ENCODE measurements around the gene PRAF2.

The PRAF2 gene

GRCh38 chrX:49066278-49066677, 7.5 kb downstream of the PRAF2 start:
- no peak for TF ChIP-seq CTCF (IDR thresholded peaks at IDR 0.05; ENCODE audit: low read depth, low read length)
- H3K4me3 ChIP-seq (ENCODE audit: low read depth, low read length), result no peak overlapping the region

DNA sequence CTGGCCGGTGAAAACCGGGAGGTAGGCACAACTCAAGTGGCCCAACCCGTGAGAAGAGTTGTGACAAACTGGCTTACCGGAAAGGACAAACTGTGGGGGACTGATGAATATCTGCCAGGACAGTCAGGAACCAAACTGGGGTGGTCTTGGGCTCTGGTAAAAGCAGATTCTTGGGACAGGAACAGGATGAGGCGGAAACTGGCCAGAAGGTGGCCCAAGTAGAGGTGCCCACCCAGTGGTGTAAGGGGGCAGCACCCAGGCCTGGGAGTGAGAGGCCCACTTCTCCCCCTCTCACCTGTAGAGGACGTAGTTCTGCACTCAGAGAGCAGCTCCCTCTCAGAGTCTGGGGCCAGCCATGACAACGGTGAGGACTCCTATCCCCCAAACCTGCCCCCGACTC, 9.1 kb downstream of the PRAF2 start:
- no peak overlapping the region for H3K4me3 ChIP-seq (ENCODE audit: low read depth, low read length)
- TF ChIP-seq CTCF (IDR thresholded peaks at IDR 0.05; ENCODE audit: low read depth, low read length), result no peak

DNA sequence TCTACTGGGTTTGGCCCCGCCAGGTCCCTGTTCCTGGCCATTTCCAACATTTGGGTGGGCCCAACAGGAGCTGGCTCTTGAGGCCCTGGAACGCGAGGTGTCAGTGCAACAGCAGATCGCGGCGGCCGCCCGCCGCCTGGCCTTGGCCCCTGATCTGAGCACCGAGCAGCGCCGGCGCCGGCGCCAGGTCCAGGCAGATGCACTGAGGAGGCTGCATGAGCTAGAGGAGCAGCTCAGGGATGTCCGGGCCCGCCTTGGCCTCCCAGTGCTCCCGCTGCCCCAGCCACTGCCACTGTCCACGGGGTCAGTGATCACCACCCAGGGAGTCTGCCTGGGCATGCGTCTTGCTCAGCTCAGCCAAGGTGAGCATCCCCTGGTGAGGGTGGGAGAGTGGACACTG, 9.5 kb downstream of the PRAF2 start:
- TF ChIP-seq CTCF (IDR thresholded peaks at IDR 0.05; ENCODE audit: low read depth, low read length), result no peak
- no peak overlapping the region for H3K4me3 ChIP-seq (ENCODE audit: low read depth, low read length)

DNA sequence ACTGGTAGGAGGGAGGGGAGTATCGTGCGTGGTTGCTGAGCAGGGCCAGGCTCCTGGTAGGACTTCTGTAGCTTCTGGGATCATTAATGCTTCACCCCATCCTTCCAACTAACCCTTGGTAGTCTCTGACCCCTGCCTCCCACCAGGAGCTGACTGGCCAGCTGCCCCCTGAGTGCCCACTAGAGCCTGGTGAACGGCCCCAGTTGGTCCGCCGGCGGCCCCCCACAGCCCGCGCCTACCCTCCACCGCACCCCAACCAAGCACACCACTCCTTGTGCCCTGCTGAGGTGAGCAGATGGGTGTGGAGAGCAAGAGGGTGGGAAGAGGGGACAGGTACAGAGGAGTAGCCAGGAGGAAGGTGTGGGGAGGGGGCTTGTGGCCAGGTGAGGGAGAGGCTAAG, 10.1 kb downstream of the PRAF2 start:
- no peak for TF ChIP-seq CTCF (IDR thresholded peaks at IDR 0.05; ENCODE audit: low read depth, low read length)
- no peak overlapping the region for H3K4me3 ChIP-seq (ENCODE audit: low read depth, low read length)

DNA sequence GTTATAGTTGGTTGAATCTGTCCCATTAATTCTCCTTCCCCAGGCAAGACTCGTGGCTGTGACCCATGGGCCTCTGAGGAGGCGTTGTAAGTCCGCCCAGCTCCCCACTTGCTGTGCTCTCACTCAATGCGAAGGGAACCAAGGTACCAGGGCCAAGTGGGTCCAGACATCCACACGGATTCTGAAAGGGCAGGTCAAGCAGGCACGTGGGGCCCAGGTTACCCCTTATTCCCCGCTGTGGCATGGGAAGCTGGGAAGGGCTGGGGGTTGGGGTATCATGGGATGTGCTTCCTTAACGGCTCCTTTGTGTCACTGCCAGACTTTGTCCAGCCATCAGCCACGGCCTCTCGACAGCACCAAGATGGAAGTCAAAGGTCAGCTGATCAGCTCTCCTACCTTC, 11.9 kb downstream of the PRAF2 start:
- TF ChIP-seq CTCF (IDR thresholded peaks at IDR 0.05; ENCODE audit: low read depth, low read length), result no peak
- no peak overlapping the region for H3K4me3 ChIP-seq (ENCODE audit: low read depth, low read length)

GRCh38 chrX:49061490-49061889, 12.3 kb downstream of the PRAF2 start:
- no peak for TF ChIP-seq CTCF (IDR thresholded peaks at IDR 0.05; ENCODE audit: low read depth, low read length)
- no peak overlapping the region for H3K4me3 ChIP-seq (ENCODE audit: low read depth, low read length)

DNA sequence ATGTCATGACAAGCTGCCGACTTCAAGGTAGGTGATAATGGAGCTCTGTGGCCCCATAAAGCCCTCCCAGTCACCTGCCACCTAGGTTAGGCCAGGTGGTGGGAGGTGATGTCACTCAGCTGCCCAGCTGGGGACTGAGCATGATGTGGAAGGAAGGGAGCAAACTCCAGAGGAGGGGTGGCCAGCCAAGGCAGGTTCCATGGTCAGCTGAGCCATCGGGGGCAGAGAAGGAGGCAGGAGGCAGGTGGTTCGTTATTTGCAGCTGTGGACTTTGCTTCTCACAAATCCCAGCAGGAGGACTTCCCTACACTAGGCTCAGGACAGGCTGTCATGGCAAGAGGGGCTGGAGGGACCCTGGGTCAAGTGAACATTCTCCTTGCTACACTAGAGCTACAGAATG, 12.9 kb downstream of the PRAF2 start:
- no peak overlapping the region for H3K4me3 ChIP-seq (ENCODE audit: low read depth, low read length)
- no peak for TF ChIP-seq CTCF (IDR thresholded peaks at IDR 0.05; ENCODE audit: low read depth, low read length)

All from WI38 (cell line).